HG02610 (cell line): ENCODE results near the gene UROS.

Experiments used
- ATAC-seq: cut with Tn5 transposase; IDR thresholded peaks from one replicate; pipeline ENCODE4 v1.9.1; 2021; ENCODE audit warnings: mild to moderate bottlenecking, moderate library complexity; ENCODE audit not compliant: unreplicated experiment

Gene UROS

DNA sequence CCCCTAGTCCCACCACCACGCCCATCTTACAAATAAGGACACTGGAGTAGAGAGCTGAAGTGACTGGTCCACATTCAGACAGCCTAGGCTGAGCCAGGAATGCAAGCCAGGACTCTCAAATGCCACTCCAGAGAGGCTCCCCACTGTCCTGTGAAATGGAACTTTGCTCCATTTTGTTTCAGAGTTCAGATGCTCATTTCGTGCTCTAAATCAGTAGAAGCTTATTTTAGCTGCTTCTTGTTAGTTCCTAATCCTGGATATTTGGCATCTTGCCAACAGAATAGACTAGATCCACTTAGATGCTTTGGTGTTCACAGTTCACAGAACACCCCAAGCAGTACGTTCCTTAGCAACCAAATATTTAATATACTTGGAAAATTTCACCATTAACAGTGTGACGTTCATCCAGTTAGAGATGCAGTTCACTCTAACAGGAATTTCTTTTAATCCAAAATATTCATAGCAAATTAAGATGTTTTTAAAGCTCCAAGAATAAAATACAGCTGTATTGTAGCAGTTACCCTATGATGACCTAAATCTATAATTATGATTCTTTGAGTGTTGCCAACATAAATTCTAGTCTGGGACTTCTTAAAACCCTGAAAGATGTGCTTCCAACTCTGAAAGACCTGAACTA, 54.7 kb downstream of the UROS start:
- no peak for ATAC-seq

DNA sequence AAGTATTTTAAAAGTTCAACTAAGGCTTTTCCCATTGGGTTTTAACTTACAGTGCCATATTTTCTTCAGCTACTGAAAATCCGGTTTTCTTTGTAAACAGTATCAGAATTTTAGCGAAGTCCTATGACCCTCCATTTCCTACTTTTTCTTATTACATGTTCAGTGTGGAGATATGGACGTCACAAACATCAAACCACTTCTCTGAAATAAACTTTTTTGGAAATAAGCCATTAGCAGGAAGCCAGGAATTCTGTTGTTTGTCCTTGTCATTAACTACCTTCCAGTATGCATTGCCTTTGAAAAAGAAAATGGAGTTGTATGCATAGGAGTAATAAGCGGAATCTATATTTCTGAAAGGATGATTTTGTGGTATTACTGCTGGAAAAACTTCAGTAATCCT, 56.5 kb downstream of the UROS start:
- ATAC-seq = no peak

DNA sequence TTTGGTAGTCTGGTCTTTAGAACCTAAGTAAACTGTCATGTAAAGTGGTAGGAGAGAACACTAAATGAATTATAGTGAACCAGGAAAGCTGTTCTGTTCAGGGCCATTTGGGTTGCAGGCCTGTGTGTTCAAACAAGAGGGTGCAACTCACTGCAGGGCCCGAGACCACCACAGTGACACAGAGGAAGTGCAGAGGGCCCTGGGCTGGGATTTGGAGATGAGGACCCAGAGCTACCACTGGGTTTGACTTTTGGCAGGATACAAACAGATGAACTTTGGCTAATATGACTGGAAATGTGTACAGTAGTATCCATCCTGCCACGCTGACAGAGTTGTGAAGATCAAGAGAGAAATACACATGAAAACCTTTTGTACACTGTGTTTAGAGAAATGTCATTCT, 57.2 kb downstream of the UROS start:
- ATAC-seq = no peak

DNA sequence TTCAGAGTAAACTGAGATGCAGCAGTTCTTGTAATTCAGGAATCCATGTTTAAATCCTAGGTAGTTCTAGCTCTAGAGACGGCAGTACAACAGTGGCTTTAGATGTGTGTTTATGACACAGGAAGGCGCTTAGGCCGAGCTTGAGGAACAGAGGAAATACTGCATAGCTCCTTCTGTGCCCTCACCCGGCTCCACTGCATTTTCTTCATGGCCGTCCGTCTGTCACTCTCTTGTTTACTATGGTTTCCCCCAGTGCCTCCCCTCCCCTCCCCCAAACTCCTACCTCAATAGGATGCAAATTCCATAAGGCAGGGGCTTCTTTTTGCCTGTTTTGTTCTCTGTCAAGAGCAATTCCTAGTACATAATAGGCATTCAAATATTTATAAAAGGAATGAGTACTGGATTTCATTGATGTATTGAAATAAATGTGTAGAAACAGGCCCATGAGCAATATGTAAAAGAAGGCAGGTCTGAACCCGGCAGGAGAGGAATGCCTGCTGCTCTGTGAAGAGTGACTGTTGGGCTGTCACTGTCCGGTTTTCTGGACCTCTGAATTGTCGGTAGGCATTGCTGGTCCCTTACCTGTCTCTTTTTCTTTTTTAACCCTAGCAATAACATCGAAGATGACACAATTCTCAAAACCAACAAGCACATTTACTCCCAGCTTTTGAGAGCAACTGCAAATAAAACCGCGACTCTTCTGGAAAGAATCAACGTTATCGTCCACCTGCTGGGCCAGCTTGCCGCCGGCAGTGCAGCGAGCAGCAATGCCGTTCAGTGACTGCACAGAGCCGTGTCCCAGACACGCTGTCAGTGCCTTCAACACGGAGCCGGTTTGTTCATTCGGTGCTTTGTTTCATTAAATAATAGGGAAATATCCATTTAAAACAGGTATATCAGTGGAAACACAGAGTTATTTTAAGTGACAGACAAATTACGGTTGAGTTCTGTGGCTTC, 60.1 kb downstream of the UROS start:
- ATAC-seq = no peak

DNA sequence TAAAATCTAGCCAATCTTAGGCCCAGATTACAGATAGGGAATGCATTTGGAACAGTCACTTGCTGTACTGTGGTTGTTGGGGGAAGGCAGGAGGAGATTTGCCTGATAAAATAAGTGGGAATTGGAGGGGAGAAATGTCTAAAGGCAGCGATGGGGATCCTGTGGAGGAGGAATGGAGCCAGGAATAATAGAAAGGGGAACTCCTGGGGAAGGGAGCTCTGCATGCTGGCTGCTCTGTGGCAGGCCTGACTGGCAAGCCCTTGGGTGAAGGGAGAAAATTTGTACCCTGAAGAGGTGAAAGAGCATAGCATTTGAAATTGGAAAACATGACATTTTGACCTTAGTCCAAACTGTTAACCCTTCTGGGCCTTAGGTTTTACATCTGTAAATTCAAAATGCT, 61.1 kb downstream of the UROS start:
- ATAC-seq = no peak

DNA sequence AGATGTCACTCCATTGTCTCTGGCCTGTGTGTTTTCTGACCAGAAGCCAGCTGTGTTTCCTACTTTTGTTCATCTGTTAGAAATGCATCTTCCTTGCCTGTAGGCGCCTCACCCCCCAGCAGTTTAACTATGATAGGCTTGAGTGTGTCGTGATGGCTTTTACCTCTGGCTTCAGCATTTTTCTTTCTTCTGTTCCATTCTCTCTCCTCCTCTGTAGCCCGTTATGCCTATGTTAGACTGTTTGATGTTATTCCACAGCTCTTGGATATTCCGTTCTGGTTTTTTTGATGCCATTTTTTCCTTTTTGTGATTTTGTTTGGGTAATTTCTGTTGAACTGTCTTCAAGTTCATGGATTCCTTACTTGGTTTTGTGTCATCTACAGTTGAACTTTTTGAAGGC, 65.3 kb downstream of the UROS start:
- no peak for ATAC-seq

DNA sequence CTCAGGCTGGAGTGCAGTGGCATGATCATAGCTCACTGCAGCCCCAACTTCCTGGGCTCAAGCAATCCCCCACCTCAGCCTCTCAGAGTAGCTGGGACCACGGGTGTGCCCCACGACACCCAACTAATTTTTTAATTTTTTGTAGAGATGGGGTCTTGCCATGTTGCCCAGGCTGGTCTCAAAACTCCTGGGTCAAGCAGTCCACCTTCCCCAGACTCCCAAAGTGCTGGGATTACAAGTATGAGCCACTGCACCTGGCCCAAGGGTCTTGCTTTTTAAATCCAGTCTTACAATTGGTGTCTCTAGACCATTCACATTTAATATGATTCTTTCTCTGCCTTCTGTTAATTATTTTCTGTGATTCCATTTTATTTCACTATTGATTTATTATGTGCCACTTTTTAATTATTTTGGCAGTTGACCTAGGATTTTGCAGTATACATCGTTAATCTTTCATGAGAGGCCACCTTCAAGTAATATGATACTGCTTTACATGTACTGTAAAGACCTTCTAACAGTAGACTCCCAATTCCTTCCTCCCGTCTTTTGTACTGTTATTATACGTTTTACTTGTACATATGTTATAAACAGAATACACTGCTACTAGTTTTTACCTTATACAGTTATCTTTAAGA, 66.1 kb downstream of the UROS start:
- no peak for ATAC-seq

DNA sequence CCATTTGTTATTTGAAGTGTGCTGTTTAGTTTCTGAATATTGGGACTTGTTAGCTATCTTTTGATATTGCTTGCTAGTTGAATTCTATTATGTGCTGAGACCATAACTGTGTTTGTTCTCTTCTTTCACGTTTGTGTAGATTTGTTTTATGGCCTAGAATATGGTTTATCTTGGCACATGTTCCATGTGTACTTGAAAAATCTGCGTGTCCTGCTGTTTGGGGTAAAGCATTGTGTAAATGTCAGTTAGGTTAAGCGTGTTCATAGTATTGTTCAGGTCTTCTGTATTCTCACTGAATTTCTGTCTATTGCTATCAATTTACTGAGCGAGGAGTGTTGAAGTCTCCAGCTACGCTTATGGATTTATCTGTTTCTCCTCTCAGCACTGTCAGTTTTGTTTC, 66.9 kb downstream of the UROS start:
- no peak for ATAC-seq

DNA sequence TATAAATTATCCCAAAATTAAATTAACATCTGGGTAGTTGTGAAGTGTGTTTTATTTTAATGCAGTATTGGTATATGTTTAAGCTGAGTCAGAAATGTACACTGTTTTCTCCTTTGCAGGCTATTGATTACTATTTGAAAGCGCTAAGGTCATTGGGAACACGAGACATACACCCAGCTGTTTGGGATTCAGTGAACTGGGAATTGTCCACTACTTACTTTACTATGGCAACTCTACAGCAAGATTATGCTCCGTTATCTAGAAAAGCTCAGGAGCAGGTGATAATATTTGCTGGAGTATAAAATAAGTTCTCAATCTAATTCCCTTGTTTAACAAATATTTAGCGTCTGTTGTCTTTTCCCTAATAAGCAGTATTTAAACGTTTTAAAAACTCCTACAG, 75.6 kb downstream of the UROS start:
- ATAC-seq = no peak

DNA sequence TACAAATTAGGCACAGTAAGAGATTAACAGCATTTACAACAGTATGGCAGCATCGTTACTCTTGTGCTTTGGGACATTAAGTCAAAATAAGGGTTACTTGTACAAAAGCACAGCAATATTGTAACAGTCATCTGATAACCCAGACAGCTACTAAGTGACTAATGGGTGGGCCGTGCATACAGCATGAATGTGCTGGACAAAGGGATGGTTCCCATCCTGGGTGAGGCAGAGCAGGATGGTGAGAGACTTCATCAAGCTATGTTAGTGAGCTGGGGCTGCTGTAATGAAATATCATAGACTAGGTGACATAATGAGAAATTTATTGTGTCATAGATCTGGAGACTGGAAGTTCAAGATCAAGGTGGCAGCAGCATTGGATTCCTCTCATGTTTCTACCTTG, 78.1 kb downstream of the UROS start:
- no peak for ATAC-seq

DNA sequence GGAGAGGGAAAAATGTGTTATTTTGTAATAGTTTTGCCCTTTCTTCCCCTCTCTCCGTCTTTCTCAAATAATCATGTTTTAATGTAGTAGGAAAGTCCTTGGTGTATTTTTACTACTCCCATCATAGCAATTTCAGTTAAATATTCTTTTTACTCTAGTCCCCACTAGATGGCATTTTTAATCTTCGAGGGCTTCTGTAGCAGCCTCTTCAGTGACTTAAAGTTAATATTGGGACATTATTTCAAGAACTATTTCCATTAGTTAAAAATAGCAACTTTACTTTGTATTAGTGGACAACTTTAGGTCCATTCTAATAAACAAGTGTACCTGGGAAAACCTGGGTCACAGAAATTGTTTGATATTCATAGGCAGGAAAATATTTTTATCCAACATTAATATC, 80.6 kb downstream of the UROS start:
- ATAC-seq = no peak

DNA sequence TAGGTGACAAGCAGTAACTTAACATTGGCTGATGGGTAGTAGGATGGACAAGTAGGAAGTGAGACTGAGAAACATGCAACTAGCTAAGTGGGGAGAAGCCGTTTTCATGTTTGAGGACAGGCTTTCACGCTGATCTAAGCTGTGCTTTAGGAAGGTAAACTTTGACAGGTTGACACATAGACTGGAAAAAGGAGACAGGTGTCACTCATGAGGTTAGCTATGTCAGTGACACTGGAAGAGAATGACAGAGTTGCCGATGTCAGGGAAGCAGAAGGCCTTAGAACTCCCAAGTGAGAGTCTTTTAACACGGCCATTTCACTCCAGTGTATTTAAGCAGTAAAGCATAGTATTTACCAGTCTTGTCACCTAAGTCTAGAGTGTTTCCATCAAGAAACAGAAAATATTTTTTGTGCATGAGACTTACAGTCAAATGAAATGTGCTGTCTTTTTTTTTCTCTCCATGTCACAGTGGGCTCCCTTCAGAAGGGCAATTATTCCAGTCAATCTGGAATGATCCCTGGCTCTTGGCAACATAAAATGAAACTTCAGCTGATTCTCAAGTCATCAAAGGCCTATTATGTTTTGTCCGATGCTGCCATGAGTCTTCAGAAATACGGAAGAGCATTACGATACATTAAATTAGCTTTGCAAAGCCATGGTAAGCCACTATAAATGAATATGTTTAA, 82.9 kb downstream of the UROS start:
- ATAC-seq = no peak
